NCI-H1436 treated with DMSO at 0.1 percent for 48 hours (cell line): ENCODE measurements around the gene MYZAP.
"Not testable (repeated sequence)": the region's sequence is repeated elsewhere in the genome, so short reads cannot be mapped to it uniquely, and the experiment has no call there.

Experiments
- DNase-seq: peaks from one replicate; lab custom pipeline; 2025; lab: John Stamatoyannopoulos, UW

MYZAP gene

DNA sequence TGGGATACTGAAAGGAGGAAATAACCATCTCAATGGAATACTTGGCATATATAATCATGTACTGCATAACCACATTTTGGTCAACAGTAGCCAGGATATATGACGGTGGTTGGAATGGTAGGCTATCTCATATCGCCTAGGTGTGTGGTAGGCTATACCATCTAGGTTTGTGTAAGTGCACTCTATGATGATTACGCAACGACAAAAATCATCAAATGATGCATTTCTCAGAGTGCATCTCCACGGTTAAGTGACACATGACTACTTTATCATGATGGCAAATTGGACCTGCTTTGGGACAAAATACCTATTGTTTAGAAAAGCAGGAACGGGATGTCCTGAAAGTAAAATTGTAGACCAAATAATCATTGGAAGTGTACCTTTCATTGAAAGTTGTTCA is 2.8 kb downstream of the MYZAP start:
- no peak for DNase-seq

DNA sequence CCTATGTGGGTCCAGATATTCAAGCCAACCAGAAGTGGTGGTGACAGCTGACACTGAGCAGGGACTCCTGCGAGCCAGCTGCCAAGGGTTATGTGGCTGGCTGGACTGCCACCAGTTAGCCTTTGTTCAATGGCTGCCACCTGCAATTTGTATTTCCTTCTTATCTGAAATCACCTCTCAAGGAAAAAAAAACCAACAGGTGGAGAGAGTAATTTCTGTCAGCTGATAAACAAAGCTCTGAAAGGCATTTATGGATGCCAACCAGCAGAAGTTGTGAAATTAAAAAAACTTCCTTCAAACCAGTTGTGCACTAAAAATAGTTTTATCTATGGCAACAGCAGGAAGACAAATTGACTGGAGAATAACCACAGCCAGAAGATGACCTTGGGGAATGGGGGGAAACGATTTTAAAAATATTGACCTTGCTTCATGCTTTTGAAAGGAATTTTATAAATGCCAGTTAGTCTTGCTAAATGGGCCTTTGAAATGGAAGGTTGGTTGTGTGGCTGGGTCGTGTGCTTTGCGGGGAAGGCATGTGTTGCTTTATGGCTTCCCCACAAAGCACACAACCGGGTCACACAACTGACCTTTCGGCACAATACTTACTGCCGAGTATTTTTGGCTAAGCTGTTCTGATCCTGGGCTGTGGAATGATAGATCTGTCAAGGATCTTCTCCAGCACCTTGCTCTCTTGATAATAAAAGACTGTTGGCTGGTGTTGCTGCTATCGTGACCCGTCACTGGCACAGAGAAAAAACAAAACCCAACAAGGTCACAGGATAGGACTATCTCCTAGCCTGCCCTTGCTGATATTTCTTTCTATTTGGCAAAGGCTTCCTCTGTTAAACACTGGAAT is 3.5 kb downstream of the MYZAP start:
- no peak for DNase-seq

- no peak for DNase-seq
These were observed 4.7 kb downstream of the MYZAP start for GRCh38 chr15:57596301-57596855.

DNA sequence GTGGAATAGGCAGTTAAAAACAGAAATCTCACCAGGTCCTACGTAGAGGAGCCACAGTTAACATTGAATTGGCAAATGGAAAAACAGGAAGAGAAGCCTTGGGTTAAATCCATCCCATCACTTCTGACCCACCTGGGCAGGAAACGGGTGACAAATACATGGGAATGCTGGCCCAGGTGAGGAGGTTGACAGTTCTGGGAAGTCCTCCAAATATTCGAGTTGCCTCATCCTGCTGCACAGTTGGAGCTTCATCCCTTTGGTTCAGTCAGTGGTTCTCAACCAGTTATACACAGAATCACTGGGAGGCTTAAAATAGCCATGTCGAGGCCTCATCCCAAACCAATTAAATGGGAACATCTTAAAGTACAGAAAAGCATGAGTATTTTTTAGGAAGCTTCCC is 5.3 kb downstream of the MYZAP start:
- no peak for DNase-seq

DNA sequence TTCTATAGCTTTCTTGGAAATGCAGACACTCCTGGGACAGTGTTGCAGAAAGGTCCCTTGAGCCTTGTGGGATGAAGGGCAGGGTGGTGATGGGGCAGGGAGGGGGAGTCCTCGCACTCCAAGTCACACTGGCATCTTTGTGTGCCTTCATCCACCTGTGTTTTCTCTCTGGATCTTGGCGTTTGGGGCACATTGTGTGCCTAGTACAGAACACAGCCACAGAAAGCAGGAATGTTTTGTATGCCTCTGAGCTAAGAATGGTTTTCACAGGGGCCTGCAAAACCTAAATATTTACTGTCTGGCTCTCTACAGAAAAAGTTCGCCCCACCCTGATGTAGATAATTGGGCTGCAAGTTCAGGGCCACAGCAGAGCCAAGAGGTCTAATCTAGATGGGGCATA is 5.7 kb downstream of the MYZAP start:
- no peak for DNase-seq

- no peak for DNase-seq
These were observed 6.6 kb downstream of the MYZAP start for GRCh38 chr15:57598346-57598745.

DNA sequence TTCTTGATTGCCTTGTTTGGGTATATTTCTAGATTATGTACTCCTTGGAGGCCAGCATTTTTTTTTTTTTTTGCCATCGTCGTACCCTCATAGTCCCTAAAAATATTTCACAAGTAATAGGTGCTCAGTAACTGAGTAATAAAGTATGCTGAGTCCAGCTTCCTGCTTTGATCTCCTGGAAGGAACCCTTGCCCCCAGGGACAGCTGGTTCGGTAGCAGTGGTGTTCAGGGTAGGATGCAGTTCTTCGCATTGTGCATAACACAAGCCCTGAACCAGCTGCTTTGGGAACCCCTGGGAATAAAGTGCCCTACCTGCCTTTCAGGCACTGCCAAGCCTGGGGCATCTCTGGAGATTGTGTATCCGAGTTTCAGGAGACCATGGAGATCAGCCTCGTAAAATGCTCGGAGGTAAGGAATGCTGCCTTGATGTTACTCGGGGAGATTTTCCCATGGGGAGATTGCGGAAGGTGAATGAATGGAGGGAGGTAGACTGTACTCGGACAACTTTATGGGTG is 7.6 kb downstream of the MYZAP start:
- DNase-seq = no peak

- no peak for DNase-seq
These were observed 8.5 kb downstream of the MYZAP start for GRCh38 chr15:57600197-57600596.

DNA sequence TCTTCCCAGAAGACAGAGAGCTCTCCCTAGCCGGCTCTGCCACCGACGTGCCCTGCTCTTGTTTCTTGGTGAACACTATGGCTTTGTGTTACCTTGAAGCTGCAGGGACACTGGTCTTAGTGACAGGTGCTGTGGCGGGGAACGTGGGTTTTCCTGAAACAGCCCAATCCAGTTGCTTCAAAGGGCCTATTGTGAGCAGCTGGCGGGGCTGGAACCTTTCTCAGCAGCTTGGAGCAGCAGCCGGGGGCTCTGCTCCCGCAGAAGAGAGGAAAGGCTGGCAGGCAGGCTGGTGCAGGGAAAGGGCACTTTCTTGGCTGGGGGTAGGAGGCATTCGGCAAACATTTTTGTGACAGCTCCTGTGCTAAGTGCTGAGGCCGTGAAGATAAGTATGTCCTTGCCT is 12.8 kb downstream of the MYZAP start:
- DNase-seq = no peak

GRCh38 chr15:57605491-57605890 is 13.8 kb downstream of the MYZAP start:
- no peak for DNase-seq

DNA sequence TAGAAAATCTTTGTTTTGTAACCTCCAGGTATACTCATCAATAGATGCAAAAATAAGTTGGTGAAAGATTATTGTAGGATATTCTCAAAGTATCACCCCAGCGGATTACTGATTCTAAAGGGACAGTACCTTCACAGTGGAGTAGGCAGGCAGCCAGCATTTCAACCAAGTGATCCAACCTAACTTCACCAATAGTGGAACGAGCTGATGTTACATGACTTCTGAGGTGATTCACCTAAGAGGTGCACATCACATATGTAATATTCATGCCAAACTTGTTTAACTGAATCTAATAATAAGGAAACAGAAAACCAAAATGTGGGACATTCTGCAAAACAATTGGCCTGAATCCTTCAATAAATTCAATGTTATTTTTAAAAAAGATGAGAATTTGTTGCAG is 14.3 kb downstream of the MYZAP start:
- DNase-seq = no peak

DNA sequence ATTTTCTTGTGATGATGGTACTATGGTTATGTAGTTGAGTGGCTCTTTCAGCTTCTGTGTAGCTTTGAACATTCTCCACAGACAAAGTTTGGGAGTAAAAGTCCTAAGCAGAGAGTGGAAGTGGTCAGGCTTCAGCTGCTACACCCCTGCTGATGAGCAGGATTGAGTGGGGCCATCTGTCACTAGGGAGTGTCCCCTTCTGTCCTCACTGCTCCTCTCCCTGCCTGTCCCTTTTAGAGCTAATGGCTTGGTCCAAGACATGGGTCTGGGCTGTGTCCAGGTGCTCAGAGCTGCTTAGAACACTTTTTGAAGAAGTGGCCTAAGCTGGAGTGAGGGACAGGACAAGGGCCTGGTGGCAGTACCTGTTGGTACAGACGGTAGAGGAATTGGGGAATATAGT is 15.1 kb downstream of the MYZAP start:
- no peak for DNase-seq

DNA sequence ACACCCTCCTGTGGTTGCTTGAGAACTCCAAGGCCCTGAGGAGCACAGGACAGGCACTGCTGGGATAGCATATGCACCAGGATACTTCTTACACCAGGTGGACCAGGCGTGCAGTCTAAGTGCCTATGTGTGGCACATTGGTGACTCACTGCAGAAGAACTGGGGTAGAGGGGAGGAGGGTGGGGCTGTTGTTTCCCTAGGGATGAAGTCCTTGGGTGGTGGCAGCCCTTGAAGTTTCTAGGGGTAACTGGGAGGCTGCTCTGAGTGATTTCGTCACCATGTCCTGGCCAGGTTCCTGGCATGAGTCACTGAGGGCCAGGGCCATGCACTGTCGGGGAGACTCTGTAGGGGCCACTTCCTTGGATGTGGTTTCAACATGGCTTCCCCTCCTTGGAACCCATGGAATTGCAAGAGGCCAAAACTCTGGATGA is 15.9 kb downstream of the MYZAP start:
- no peak for DNase-seq

- DNase-seq = no peak
These were observed 18.3 kb downstream of the MYZAP start for GRCh38 chr15:57609805-57610529.

- no peak for DNase-seq
These were observed 19.4 kb downstream of the MYZAP start for GRCh38 chr15:57611123-57611522.

DNA sequence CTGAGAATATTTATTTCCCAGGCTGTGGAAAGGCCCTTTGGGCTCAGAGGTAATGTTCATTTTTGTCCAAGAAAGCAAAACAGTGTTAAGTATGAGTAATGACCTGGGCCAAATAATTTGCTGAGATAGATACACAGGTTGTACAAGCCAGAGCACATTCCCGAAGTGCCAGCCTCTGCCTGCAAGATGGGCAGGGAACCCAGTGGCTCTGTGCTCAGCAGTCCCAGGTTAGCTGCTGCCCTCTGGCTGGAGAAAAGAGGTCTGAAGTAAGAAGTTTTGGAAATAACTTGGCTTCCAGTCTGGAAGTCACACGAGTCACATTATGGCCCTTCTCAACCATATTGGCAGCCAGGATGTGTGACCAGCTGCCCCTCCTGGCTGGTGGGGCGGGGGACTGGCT is 20.2 kb downstream of the MYZAP start:
- DNase-seq = no peak

- no peak for DNase-seq
These were observed 22.5 kb downstream of the MYZAP start for GRCh38 chr15:57614241-57614640.

DNA sequence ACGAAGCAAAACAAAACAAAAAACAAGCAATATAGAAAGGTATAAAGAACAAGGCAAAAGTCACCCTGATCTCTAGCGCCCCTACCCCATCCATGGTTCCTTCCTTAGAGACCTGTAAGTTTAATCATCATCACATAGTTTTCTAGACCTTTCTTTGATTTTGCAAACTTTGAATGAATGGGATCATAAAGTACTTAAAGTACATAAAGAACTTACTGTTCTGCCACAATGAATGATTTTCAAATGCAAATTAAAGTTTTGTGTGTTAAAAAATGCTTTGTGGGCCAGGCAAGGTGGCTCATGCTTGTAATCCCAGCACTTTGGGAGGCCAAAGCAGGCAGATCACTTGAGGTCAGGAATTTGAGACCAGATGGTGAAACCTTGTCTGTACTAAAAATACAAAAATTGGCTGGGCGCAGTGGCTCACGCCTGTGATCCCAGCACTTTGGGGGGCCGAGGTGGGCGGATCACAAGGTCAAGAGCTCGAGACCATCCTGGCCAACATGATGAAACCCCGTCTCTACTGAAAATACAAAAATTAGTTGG is 24.3 kb downstream of the MYZAP start:
- not testable (repeated sequence) for DNase-seq

GRCh38 chr15:57618325-57618724 is 26.6 kb downstream of the MYZAP start:
- no peak for DNase-seq

DNA sequence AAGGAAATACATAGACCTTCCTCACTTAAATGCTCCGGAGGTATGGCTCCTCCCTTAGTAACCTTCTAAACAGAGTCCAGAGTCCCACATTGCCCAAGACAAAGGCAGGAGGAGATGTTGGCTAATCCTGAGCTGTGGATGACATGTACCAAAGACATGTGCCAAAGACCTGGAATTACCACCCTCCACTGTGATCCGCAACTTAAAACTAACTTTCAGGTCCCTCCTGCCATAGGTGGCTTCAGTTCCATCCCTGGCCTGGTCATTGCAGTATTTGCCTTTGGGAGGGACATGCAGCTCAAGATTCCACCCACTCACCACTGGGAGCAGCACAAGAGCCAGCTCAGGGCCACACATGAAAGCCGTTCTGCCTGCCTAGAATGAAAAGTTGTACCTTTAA is 28.0 kb downstream of the MYZAP start:
- DNase-seq = no peak

GRCh38 chr15:57624730-57625129 is 33.0 kb downstream of the MYZAP start:
- DNase-seq = no peak

- no peak for DNase-seq
These were observed 34.2 kb downstream of the MYZAP start for GRCh38 chr15:57625703-57626448.
